Muscle of arm (tissue), 14 donors: ENCODE measurements around the gene TTC39B. TPM values are rescaled to one million over a fixed set of nuclear protein-coding genes. Genes with fewer than 3 reads are reported as not detected.
"Not testable (repeated sequence)": the region's sequence is repeated elsewhere in the genome, so short reads cannot be mapped to it uniquely, and the experiment has no call there.

Experiments
- DNase-seq: peaks from one replicate; pipeline ENCODE4 v3.0.0-alpha.2; 2013
- long read RNA-seq, 11 donors: transcript quantifications; one replicate each; lab custom pipeline, GENCODE V29; 2026
- polyA plus RNA-seq, 12 donors: library from polyadenylated mRNA; unstranded; fragments of 120-200 nt; gene quantifications; one replicate each; pipeline ENCODE4 v1.2.1, GENCODE V29; 2013; ENCODE audit not compliant: insufficient read length in 12 of 12

TTC39B gene
- polyA plus RNA-seq: 1 to 10 TPM in 11 of 12 donors, not detected in 1; 2.0 to 6.3 (median 2.8) TPM
- long read RNA-seq, donor 1, full-length matches to known transcripts: 2 of 7 reads
- long read RNA-seq, donor 1, partial matches to known transcripts: 5 of 7 reads
- long read RNA-seq, donor 1, other reads (novel, unspliced or antisense): 0 of 7 reads
- long read RNA-seq, donor 2: 0 reads
- long read RNA-seq, donor 3: 0 reads
- long read RNA-seq, donor 4: 0 reads
- long read RNA-seq, donor 5: 0 reads
- long read RNA-seq, donor 6, full-length matches to known transcripts: 1 of 1 reads
- long read RNA-seq, donor 6, partial matches to known transcripts: 0 of 1 reads
- long read RNA-seq, donor 6, other reads (novel, unspliced or antisense): 0 of 1 reads
- long read RNA-seq, donor 7: 0 reads
- long read RNA-seq, donor 8, full-length matches to known transcripts: 1 of 1 reads
- long read RNA-seq, donor 8, partial matches to known transcripts: 0 of 1 reads
- long read RNA-seq, donor 8, other reads (novel, unspliced or antisense): 0 of 1 reads
- long read RNA-seq, donor 9: 0 reads
- long read RNA-seq, donor 10: 0 reads
- long read RNA-seq, donor 11: 0 reads

DNA sequence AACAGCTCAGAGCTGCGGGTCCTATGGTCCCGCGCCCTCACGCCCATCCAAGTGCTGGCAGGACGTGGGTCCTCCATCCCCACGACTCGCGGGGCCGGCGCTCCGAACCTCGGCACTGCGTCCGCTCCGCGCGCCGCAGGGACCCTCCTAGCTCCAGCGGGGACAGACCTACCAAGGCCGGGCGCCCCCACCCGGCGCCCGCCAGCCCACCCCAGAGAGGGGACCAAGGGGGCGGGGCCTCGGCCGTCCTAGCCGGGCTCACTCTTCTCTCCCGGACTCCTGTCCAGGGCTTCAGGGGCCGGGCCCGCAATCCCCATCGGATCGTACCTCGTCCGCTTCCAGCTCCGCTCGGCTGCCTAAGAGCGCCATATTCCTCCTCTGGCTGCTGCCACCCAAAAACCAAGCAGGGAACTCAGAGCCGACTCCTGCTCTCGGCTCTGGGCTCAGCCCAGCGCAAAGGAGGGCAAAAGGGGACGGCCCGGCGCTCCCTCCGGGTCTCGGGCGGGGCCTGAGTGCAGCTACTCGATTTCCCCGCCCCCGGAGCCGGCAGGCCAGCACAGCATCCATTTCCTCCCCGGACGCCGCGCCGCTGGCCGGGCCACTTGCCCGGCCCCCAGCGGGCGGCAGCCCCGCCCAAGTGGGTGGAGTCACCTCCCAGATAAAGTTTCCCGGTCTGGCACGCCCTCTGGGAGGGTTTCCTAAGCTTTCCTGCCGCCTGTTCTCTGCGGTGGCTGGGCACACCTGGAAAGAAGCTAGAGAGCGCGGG is at the start of gene TTC39B:
Gene TTC39B (minus strand): TSS at position 460 of the 766 bp plus-strand sequence. CDS start 91 bp downstream, at position 369.
- peak; percentile 89 for DNase-seq

DNA sequence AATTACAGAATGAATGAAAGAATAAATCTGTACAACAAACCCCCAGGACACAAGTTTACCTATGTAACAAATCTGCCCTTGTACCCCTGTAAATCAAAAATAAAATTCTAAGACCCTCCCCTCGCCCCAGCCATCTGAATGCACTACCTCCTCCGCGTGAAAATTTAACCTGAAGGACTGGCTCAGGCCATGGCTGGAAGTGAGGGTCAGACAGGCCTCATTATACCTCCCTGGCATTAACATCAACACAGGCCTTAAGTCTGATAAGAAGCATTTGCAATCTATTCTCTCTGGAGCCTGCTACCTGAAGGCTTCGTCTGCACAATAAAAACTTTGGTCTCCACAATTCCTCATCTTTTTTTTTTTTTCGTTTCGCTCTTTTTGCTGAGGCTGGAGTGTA is 48.7 kb upstream of the TTC39B start:
- DNase-seq: no peak

DNA sequence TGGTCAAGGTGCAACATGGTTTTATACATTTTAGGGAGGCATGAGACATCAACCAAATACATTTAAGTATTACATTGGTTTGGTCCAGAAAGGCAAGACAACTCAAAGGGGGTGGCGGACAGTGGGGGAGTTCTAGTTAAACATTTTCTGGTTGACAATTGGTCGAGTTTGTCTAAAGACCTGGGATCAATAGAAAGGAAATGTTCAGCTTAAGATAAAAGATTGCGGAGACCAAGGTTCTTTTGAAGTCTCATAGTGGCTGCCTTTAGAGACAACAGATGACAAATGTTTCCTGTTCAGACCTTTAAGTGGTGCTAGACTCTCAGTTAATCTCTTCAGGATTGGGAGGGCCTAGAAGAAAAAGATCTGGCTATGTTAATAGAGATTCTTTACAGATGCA is 47.7 kb upstream of the TTC39B start:
- DNase-seq: no peak

DNA sequence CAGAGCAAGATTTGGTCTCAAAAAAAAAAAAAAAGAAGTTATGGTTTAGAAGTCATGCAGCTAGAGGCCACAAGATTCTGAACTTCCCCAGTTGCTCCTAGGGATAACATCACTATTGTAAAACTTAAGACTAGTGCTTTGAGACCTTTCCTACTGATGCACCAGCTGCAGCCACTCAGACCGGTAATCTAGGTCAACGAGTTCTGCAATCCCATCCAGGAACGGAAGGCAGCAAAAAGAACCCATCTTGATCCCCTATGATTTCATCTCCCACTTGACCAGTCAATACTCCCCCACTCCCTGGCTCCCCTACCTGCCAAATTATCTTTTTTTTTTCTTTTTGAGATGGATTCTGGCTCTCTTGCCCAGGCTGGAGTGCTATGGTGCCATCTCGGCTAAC is 46.9 kb upstream of the TTC39B start:
- no peak for DNase-seq

DNA sequence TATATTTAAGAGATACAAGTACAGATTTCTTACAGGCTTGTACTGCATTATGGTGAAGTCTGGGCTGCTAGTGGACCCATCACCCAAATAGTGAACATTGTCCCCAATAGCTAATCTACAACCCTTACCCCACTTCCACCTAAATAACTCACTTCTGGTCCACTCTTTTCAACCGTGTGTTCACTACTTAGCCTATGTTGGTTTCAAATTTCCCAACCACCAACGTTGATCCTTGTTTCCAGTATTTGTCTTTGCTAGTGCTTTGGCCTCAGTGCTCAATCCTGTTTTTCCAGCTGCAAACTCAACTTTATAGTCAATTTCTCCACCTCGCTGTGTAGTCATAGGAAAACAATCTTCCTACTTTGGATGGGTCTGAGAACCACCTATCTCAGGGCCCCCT is 45.3 kb upstream of the TTC39B start:
- DNase-seq: no peak

DNA sequence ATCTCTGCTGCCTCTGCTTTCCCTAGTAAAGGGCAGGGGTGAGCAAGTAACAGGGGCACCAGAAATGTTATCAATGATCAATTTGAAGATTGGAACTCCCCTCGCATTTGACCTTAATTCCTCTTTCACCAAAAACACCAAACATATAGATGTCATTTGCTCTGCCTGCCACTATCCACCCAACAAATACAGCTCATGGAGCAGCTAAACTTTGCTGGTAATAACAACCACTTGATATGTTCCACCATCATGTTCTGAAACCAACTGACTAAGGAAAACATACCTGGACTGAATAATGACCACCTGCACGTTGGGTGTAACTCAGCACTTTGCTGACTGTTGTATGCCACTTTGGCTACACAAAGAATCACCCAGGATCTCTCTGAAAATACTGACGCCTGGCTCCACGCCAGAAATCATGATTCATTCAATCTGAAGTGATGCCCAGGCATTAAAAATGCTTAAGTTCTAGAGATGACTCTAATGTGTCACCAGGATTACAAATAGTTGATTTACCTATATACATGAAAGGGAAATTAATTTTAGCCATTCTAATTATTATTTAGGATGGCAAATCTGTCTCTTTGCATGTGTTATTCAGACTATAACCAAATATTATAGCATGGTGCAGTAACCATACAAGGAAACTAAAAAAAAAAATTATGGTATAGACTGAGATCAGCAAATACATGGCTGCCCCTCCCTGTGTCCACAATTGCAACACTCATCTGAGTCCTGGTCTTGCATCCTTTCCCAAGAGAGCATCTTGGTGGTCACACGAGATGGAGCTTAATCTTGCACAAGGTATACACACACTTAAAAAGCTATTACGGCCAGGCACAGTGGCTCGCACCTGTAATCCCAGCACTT is 43.1 kb upstream of the TTC39B start:
- no peak for DNase-seq

DNA sequence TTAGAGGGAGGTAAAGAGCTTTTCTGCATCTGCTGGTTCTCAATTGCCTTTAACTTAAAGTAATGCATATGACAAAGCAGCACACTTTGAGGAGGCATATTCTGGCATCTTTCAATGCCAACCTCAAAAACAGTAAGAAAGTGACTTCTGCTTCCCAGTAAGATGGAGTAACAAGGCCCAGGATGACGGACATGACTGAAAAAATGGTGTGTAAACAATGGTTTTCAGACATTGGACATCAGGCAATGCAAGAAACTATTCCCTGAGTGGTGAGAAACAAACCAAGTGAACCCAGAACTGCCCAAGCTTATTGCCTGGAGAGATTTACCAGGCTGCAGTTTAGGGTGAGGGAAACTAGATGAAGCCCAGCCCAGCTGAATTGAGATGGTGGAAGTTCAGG is 39.8 kb upstream of the TTC39B start:
- no peak for DNase-seq

DNA sequence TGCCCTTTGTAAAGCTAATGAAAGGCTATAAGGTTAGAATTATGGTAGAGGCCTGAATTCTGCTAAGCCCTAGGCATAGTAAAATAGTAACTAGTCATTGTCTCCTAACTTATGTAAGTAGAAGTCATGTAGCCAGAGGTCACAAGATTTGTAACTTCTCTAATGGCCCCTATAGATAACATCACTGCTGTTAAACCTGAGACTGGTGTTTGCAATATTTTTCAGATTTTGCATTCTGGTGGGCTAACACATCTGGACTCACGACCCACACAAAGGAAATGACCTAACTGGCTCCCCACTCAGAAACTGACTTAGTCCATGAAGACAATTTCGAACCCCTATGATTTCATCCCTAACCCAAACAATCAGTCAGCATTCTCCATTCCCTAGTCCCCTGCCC is 37.2 kb upstream of the TTC39B start:
- no peak for DNase-seq

DNA sequence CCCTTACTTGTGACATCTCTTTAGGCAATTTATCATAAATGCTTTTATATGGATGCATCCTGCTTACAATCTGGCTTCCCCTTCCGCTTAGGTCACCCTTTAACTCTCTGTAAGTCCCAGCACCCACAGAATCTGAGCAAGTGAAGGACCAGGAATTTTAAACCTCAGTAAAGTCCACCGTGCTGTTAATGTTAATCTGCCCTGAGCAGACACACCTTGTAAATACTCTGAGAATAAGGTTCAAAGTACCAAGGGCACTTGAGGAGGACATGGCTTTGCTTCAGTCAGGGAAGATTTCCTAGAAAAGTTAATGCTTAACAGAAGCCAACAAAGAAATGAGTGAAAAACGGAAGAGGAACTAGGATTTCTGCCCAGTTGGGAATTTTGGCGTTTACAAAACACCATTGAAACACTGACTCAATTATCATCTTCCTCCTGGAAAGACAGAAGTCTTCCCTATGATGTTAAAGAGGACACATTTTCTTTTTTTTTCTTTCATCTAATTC is 26.4 kb upstream of the TTC39B start:
- DNase-seq: peak; percentile 7

DNA sequence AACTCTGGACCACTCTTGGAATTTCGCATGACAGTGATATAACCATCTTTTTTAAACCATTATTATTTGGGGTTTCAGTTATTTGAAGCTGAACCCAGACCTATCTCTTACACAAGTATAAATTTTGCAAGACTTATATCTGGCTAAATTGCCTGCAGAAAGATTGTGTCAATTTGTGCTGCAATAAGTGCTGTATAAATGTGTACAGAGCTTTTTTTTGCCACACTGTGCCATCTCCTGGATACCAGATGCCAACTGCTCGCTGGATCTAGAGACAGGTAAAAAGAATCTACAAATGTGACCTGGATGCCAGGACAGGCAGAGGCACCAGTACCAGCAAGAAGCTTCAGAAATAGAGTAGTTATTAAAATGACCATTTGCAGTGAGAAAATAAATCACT is 25.9 kb upstream of the TTC39B start:
- DNase-seq: no peak

DNA sequence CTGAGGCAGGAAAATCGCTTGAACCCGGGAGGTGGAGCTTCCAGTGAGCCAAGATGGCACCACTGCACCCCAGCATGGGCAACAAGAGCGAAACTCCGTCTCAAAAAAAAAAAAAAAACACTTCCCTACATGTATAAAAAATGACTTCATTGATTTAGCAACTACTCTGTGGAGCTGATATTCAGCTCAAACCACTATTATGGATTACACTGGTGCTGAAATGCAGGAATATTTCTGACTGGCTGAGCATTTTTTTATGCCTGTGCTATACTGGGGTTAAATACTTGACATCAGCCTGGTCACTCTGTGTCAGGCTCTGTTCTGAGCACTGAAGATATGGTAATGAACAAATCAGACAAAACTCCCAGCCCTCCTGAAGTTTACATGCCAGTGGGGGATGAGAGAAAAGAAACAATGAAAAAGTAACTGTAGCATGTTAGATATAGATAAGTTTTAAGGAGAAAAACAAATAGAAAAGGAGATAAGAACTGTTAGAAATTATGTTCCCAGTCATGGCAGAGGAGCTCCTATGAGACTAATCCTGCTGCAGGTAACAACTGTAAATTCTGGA is 22.6 kb upstream of the TTC39B start:
- no peak for DNase-seq

DNA sequence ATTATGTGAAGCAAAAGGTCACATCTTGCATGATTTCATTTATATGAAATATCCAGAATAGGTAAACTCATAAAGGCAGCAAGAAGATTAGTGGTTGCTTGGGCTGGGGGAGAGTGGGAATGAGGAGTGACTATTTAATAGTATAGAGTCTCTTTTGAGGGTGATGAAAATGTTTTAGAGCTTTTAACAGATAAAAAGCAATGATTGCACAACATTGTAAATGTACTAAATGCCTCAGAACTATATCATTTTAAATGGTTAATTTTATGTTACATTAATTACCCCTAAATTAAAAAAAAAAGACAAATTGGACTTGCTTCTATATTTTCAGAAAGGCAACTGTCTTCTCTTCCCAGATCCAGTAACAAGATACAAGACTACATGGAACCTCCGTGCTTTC is 21.9 kb upstream of the TTC39B start:
- no peak for DNase-seq

DNA sequence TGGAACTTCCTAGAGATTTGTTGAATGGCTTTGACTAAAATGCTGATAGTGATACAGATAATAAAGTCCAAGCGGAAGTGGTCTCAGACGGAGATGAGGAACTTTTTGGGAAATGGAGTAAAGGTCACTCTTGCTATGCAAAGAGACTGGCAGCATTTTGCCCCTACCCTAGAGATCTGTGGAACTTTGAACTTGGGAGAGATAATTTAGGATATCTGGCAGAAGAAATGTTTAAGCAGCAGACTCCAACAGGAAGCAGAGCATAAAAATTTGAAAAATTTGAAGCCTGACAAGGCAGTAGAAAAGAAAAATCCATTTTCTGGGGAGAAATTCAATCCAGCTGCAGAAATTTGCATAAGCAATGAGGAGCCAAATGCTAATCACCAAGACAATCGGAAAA is 15.7 kb upstream of the TTC39B start:
- DNase-seq: not testable (repeated sequence)

DNA sequence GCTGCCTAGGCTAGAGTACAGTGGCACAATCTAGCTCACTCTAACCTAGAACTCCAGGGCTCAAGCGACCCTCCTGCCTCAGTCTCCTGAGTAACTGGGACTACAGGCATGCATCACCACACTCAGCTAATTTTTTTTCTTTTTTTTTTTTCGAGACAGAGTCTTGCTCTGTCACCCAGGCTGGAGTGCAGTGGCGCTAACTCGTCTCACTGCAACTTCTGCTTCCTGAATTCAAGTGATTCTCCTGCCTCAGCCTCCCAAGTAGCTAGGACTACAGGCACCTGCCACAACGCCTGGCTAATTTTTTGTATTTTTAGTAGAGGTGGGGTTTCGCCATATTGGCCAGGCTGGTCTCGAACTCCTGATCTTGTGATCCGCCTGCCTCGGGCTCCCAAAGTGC is 12.6 kb upstream of the TTC39B start:
- not testable (repeated sequence) for DNase-seq

DNA sequence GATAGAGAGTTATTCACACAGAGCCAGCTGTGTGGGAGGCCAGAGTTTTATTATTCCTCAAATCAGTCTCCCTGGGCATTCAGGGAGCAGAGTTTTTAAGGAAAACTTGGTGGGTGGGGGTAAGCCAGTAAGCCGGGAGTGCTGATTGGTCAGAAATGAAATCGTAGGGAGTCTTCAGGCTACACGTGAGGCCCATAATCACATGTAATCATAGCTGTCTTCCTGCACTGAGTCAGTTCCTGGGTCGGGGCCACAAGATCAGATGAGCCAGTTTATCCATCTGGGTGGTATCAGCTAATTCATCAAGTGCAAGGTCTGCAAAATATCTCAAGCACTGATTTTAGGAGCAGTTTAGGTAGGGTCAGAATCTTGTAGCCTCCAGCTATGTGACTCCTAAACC is 10.8 kb upstream of the TTC39B start:
- DNase-seq: no peak

DNA sequence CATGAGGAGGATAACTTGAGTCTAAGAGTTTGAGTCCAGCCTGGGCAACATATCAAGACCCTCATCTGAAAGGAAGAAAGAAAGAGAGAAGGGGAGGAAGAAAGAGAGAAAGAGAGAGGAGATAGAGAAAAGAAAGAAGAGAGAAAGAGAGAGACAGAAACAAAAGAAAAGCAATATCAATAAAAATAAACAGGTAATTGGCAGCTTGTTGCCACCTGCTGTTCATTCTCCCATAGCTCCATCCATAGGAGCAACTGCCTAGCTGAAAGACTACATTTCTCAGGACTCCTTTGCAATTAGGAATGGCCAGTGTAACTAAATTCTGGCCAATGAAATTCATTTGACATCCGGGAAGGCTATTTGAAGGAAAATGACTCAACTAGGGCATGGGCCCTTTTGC is 4.6 kb upstream of the TTC39B start:
- no peak for DNase-seq

DNA sequence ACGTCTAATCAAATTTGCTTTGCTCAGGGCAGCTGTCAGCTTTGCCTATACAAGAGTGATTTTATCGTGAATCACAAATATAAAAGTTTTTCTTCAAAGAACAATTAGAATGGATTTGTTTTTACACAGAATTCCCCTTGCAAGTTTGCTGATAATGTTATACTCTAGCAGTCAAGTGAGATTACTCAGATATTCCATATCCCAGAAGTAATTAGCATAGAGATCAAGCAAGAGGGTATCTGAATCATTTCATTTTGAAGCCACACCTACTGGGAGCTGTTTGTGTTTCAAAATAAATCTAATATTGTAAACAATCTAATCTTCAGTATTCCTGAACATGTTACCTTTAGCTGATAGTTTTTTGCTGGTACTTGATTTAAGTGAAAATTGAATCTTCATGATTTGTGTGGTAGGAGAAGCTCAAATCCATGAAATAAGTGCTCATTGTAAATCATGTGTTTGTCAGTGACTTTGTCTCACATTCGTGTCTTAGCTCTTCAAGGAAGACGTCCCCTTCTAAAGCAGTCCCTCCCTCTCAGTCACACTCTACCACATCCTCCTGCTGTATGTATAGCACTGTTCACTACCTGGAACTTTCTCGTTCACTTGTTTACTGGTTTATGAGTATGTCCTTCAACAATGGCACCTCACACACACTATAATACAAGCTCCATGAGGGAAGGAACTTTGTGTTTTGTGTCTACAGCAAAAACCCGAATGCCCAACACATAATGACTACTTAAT is 3.3 kb upstream of the TTC39B start:
- no peak for DNase-seq

DNA sequence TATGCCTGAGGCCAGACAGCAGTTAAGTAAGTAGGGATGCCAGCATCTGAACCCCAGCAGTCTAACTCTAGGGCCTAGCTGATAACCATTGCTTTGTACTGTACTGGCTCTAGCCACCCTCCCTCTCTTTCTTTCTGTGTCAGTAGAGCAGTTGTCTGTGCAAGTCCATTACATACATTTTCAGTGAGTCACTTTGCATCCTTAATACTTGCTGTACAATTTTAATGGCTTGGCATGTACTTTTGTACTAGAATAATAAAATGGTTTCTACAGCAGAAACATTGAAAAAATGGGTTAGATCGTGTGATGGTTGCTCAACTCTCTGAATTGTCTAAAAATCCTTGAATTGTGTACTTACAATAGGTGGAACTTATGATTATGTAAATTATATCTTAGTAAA is 1.5 kb upstream of the TTC39B start:
- no peak for DNase-seq

DNA sequence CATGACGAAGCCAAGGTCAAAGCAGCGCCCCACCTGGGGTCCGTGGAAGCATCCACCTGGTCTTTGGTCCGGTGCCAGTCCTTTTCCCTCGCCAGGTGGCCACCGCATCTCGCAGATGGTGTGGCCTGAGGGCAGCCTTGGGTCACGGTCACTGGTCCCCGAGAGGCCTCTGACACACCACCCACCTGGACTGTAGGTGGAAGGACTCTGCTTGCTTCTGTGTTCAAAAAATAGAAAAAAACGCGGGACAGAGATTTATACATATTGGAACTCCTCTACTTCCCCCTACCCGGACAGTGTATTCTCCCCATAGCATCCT is 466 bp upstream of the TTC39B start:
- no peak for DNase-seq

DNA sequence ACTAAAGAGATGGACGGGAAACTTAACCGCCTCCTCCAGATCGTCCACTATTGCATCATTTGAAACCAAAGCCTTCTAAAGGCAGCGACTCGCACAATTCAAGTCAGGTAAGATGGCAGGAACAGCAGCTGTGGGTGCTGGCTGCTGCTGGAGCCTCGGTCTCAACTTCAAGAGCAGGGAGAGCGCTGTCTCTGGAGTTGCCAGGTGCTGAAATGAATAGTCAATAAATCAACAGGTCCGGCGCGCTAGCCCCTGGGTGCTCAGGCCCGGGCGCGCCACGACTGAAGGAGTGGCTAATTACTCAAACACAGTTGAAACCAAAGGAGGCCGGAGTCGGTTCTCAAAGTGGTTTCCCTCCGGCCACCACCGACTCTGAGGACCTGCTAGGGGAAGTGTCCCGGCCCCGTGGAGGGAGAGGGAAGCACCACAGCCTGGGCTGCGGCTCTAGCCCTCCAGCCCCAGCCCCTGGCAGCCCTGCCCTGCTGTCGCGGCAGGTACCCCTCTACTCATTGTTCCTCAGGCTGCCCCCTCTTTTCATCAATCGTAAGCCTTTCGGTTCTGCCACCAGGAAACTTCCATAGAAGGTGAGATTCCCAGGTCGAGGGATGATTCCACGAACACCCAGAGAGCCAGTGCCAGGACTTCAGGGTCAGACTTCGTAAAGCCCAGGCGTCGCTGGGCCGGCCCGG is 804 bp downstream of the TTC39B start:
- DNase-seq: peak; percentile 59
